Lung (tissue), 12 donors: ENCODE data around the gene MFSD2A. TPM values are rescaled to one million over a fixed set of nuclear protein-coding genes. Genes with fewer than 3 reads are reported as not detected.

Experiments
- ATAC-seq: fragments of 200-7000 bp; cut with Tn5 transposase; one replicate; pipeline ENCODE4 v1.9.1; 2020; ENCODE audit warnings: moderate number of reproducible peaks; ENCODE audit not compliant: insufficient read depth, low FRiP score
- DNase-seq, 3 donors: peaks; one replicate each; pipeline ENCODE4 v3.0.0-alpha.2; 2013 to 2017
- H3K27ac ChIP-seq, 2 donors: one replicate each; pipeline ENCODE4 v1.5.1; 2013; ENCODE audit warnings: mild to moderate bottlenecking in 2 of 2, moderate library complexity in 2 of 2, control low read depth in 1 of 2, inconsistent platforms in 1 of 2, low read depth in 1 of 2, low read length in 1 of 2
- H3K27me3 ChIP-seq, 3 donors: one replicate each; pipeline ENCODE4 v1.5.1; 2013; ENCODE audit warnings: low read length in 2 of 3; ENCODE audit not compliant: control insufficient read depth in 3 of 3, insufficient read depth in 3 of 3
- H3K36me3 ChIP-seq, 4 donors: one replicate each; pipeline ENCODE4 v1.5.1; 2013; ENCODE audit warnings: low read length in 4 of 4, mild to moderate bottlenecking in 1 of 4, moderate library complexity in 1 of 4; ENCODE audit not compliant: control insufficient read depth in 4 of 4, insufficient read depth in 4 of 4
- H3K4me1 ChIP-seq, 5 donors: one replicate each; pipeline ENCODE4 v1.5.1; 2013; ENCODE audit warnings: low read length in 5 of 5, mild to moderate bottlenecking in 2 of 5, moderate library complexity in 1 of 5; ENCODE audit not compliant: control insufficient read depth in 5 of 5, insufficient read depth in 5 of 5
- H3K4me3 ChIP-seq: one replicate; pipeline ENCODE4 v1.5.1; 2013; ENCODE audit warnings: mild to moderate bottlenecking, control low read depth, moderate library complexity
- H3K9ac ChIP-seq, 2 donors: one replicate each; pipeline ENCODE4 v1.5.1; 2013; ENCODE audit warnings: low read length in 2 of 2, control low read depth in 1 of 2; ENCODE audit not compliant: insufficient read depth in 1 of 2
- H3K9me3 ChIP-seq, 4 donors: one replicate each; pipeline ENCODE4 v1.5.1; 2013; ENCODE audit warnings: low read length in 3 of 4, mild to moderate bottlenecking in 1 of 4, moderate library complexity in 1 of 4; ENCODE audit not compliant: control insufficient read depth in 4 of 4, insufficient read depth in 3 of 4
- WGBS, 2 donors: extraction: QIAGEN DNeasy Blood & Tissue Kit; methylation state at CpG; one replicate each; pipeline ENCODE4 v1.1.7; 2013; 5-methylcytosine and 5-hydroxymethylcytosine counted together
- polyA plus RNA-seq, 2 donors: library from polyadenylated mRNA; stranded (reverse); fragments of 200-250 nt; gene quantifications; one replicate each; pipeline ENCODE4 v1.2.1, GENCODE V29; 2013
- total RNA-seq, 2 donors: library from RNA; depleted of rRNA in 1 of 2; stranded (reverse); fragments of >200 nt in 1 of 2; gene quantifications; one replicate each; pipeline ENCODE4 v1.2.1, GENCODE V29; 2014 to 2021
- TF ChIP-seq, protein P1 (sequence below): IDR thresholded peaks from 2 replicates; pipeline ENCODE4 v1.5.1; 2012; ENCODE audit warnings: mild to moderate bottlenecking; ENCODE audit errors: control extremely low read depth, extremely low read depth
- donor health status: control.
- donor health status: control.
- donor health status: Bipolar disorder and iron deficiency.
- donor health status: healthy.
- donor health status: DM: yes; HTN: yes; CAD: no.

The MFSD2A gene
- total and polyA plus RNA-seq, 4 donors = 57.2 to 149 (median 121) TPM

DNA sequence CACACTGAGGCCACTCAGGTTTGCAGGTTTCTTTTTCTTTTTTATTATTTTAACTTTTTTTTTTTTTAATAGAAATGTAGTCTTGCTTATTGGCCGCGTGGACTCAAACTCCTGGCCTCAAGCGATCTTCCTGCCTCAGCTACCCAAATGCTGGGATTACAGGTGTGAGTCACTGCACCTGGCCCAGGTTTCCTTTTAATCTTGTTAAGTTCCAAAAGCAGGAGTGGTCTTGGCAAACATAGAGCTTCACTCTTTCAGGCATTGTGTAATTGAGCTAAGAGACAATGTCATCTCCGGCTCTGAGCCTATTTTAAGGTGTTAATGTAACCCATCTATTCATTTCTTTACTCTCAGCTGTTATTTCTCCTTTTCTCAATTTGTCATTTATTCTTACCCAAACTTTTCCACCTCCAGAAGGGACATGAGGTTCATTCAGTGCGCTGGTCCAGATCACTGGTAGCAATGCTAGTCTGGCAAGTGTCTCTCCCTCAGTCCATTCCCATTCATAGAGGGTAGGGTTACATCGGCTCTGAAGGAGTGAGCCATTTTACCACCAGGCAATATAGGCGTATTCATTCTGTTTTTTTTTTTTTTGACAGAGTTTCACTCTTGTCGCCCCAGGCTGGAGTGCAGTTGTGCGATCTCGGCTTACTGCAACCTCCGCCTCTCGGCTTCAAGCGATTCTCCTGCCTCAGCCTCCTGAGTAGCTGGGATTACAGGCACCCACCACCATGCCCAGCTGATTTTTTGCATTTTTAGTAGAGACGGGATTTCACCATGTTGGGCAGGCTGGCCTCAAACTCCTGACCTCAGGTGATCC, 11.3 kb upstream of the MFSD2A start:
- ATAC-seq (no peak), DNase-seq (no peak)
- TF ChIP-seq, protein P1, sequence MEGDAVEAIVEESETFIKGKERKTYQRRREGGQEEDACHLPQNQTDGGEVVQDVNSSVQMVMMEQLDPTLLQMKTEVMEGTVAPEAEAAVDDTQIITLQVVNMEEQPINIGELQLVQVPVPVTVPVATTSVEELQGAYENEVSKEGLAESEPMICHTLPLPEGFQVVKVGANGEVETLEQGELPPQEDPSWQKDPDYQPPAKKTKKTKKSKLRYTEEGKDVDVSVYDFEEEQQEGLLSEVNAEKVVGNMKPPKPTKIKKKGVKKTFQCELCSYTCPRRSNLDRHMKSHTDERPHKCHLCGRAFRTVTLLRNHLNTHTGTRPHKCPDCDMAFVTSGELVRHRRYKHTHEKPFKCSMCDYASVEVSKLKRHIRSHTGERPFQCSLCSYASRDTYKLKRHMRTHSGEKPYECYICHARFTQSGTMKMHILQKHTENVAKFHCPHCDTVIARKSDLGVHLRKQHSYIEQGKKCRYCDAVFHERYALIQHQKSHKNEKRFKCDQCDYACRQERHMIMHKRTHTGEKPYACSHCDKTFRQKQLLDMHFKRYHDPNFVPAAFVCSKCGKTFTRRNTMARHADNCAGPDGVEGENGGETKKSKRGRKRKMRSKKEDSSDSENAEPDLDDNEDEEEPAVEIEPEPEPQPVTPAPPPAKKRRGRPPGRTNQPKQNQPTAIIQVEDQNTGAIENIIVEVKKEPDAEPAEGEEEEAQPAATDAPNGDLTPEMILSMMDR = no peak
- Histone ChIP-seq H3K9ac (no peak overlapping the region), H3K27me3 (no peaks in the 10 kb centered on the region), H3K4me1 (peaks cover 0 to 1% (median 0%) of the 10 kb centered on the region in 5 donors), H3K27ac (no peak overlapping the region), H3K36me3 (no peaks in the 10 kb centered on the region), H3K4me3 (no peak overlapping the region), H3K9me3 (peaks cover 0 to 1% (median 0%) of the 10 kb centered on the region in 4 donors)
- WGBS, 2 donors = 89 to 90% methylated on average over 14 of the region's 14 CpGs

DNA sequence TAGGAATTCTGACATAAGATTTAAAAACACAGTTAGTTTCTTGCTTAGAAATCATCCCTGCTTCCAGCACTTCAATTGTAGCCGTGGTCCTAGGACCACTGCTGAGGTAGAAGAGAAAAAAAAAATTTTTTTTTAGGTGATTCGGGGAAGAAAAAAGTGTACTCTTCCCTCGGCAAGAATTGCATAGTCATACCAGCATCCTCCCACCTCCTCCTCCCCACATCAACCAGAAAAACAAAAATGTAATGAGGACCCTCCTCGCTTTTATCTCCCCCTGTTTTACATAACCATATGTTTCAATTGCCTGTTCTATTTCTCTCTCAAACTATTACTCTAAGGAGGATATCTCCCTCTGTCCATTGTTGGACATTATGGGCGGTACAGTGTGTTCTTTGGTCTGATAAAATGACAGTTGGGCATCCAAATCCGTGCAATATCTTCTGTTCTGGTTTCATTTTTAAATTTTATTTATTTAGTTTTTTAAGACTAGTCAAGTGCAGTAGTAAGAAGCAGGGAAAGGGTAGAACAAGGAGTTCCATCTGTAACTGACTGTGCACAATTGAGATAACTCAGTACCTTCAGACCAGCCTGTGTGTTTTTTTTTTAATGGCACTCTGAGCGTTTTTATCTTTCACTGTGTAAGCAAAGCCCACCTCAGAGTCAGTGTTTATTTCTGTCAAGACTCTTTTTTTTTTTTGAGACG, 10.4 kb upstream of the MFSD2A start:
- no peak for ATAC-seq
- H3K4me1 ChIP-seq = peaks cover 0 to 1% (median 0%) of the 10 kb centered on the region in 5 donors

DNA sequence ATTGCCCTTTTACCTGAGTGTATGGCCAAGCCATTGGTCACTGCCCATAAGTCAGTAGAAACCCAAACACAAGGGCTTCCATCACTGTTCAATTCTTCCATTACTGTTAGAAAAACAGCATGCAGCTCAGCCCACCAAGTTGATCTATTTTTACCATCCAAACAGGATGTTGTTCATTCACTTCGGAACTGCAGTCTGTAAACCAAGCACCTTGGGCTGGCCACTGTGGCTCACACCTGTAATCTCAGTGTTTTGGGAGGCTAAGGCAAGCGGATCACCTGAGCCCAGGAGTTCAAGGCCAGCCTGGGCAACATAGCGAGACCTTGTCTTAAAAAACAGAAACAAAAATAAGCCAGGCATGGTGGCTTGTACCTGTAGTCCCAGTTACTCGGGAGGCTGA, 8.7 kb upstream of the MFSD2A start:
- no peak overlapping the region for H3K27ac ChIP-seq
- WGBS, 2 donors = 77 to 80% methylated on average over 4 of the region's 4 CpGs

More for the DNA sequence above, 10.4 kb upstream of the MFSD2A start:
- no peak for DNase-seq
- no peak overlapping the region for H3K4me3 ChIP-seq
- H3K9ac ChIP-seq = no peak overlapping the region
- H3K27ac ChIP-seq = no peak overlapping the region
- 48 to 56% methylated on average over 8 of the region's 8 CpGs for whole genome bisulfite sequencing, 2 donors
- TF ChIP-seq, protein P1 = no peak
- H3K27me3 ChIP-seq = no peaks in the 10 kb centered on the region
- peaks cover 0 to 1% (median 0%) of the 10 kb centered on the region in 4 donors for H3K9me3 ChIP-seq
- no peaks in the 10 kb centered on the region for H3K36me3 ChIP-seq

More for the DNA sequence above, 8.7 kb upstream of the MFSD2A start:
- H3K4me3 ChIP-seq = no peak overlapping the region
- ATAC-seq (no peak), DNase-seq (no peak)
- no peak overlapping the region for H3K9ac ChIP-seq
- no peaks in the 10 kb centered on the region for H3K4me1 ChIP-seq
- H3K9me3 ChIP-seq = peaks cover 0 to 1% (median 0%) of the 10 kb centered on the region in 4 donors
- TF ChIP-seq, protein P1 = no peak
- no peaks in the 10 kb centered on the region for H3K36me3 ChIP-seq
- no peaks in the 10 kb centered on the region for H3K27me3 ChIP-seq
